Heart left ventricle (tissue), 16 donors: ENCODE results near the gene CADPS2. TPM values are rescaled to one million over a fixed set of nuclear protein-coding genes. Genes with fewer than 3 reads are reported as not detected.

ENCODE experiments used
- ATAC-seq, 4 donors: fragments of 200-7000 bp; cut with Tn5 transposase; one replicate each; pipeline ENCODE4 v1.9.1; 2020 to 2022; ENCODE audit warnings: moderate library complexity in 4 of 4, mild to moderate bottlenecking in 3 of 4, moderate number of reproducible peaks in 1 of 4
- DNase-seq, 5 donors: peaks; one replicate each; pipeline ENCODE4 v3.0.0-alpha.2; 2020
- H3K27ac ChIP-seq, 12 donors: fragments of 200-600 bp; sonication (generic) in 4 of 12; one replicate each; pipeline versions ENCODE4 v1.5.0 to v1.8.0; 2016 to 2022; ENCODE audit warnings: mild to moderate bottlenecking in 2 of 12
- H3K27me3 ChIP-seq, 9 donors: fragments of 200-600 bp; sonication (generic) in 2 of 9; one replicate each; pipeline versions ENCODE4 v1.5.1 to v1.8.0; 2016 to 2022; ENCODE audit warnings: mild to moderate bottlenecking in 3 of 9
- H3K36me3 ChIP-seq, 9 donors: fragments of 200-600 bp; sonication (generic) in 2 of 9; one replicate each; pipeline versions ENCODE4 v1.5.0 to v1.8.0; 2018 to 2022; ENCODE audit warnings: mild to moderate bottlenecking in 2 of 9
- H3K4me1 ChIP-seq, 12 donors: fragments of 200-600 bp; sonication (generic) in 4 of 12; one replicate each; pipeline versions ENCODE4 v1.5.0 to v1.8.0; 2016 to 2022; ENCODE audit warnings: mild to moderate bottlenecking in 3 of 12
- H3K4me3 ChIP-seq, 12 donors: fragments of 200-600 bp; sonication (generic) in 4 of 12; one replicate each; pipeline versions ENCODE4 v1.5.0 to v1.8.0; 2017 to 2022; ENCODE audit warnings: mild to moderate bottlenecking in 9 of 12, moderate library complexity in 4 of 12
- H3K9me3 ChIP-seq, 12 donors: fragments of 200-600 bp; sonication (generic) in 4 of 12; one replicate each; pipeline versions ENCODE4 v1.5.0 to v1.8.0; 2016 to 2022; ENCODE audit warnings: mild to moderate bottlenecking in 1 of 12
- CTCF ChIP-seq, 12 donors: fragments of 200-600 bp; sonication (generic) in 4 of 12; IDR thresholded peaks; one replicate each; pipeline versions ENCODE4 v1.5.0 to v1.8.0; 2018 to 2022; ENCODE audit warnings: antibody characterized with exemption in 12 of 12, mild to moderate bottlenecking in 5 of 12
- POLR2A ChIP-seq, 2 donors: fragments of 450-650 bp; IDR thresholded peaks; one replicate each; pipeline ENCODE4 v1.6.1; 2017; ENCODE audit warnings: antibody characterized with exemption in 2 of 2, mild to moderate bottlenecking in 2 of 2, moderate library complexity in 2 of 2
- WGBS, 4 donors: extraction: QIAGEN DNeasy Blood & Tissue Kit in 2 of 4; methylation state at CpG; one replicate each; pipeline versions ENCODE4 v1.1.5 to v1.1.7; 2013 to 2018; 5-methylcytosine and 5-hydroxymethylcytosine counted together
- intact Hi-C, 10 donors: fragments of 100-400 bp; cut with DNase I; formaldehyde crosslinking; loops; one replicate each; pipeline versions ENCODE4 v1.11.1 to v1.14.2; 2022
- polyA plus RNA-seq, 2 donors: library from polyadenylated mRNA; stranded (reverse); fragments of 200-250 nt; gene quantifications; one replicate each; pipeline ENCODE4 v1.2.3, GENCODE V29; 2013
- total RNA-seq, 9 donors: library from RNA; depleted of rRNA in 2 of 9; stranded (reverse); fragments of >200 nt in 2 of 9; fragmentation: NEBNext Ultra II Directional in 3 of 9; extraction: Animal tissue kit (Norgen Biotek cat#: 25700) in 3 of 9; gene quantifications; one replicate each; pipeline versions ENCODE4 v1.1.0 to v1.2.4, GENCODE V29; 2016 to 2023
- donor health status: ischemic (EF 13 %, LVEDD 7.1; RV severe dilation, severe dysfunction).
- donor health status: healthy with polysubstance abuse.
- donor health status: DM: no; HTN: yes; CAD: no.
- donor health status: DM: no; HTN: no; CAD: no.
- donor health status: ischemic (EF 25% LVEDD 6.9; RV normal size, moderate dysfunction).
- donor health status: ischemic (EF 25% LVEDD 5.7; RV mildly dilated, moderate dysfunction).
- donor health status: healthy.
- donor health status: DM: yes; HTN: yes; CAD: no.
- donor health status: ischemic (EF 35%, LVEDD 5.7; RV mildly dilated, moderate dysfunction).
- donor health status: nonischemic (EF 11% LVEDD 7.7; RV severe dilation, severe dysfunction).
- donor health status: DM: yes; HTN: yes; CAD: no.
- donor health status: PGD.
- donor health status: ischemic (EF 29% LVEDD 5.4; RV normal size, mild dysfunction).
- donor health status: nonischemic (EF 23%, LVEDD 6.1; RV moderate dilation, normal function).

CADPS2 gene
- total and polyA plus RNA-seq, 11 donors: 6.5 to 29.0 (median 10.3) TPM

GRCh38 chr7:122337011-122337410, 549.2 kb downstream of the CADPS2 start:
- DNase-seq: no peak
- H3K36me3 ChIP-seq: no peaks in the 10 kb centered on the region
- no peak overlapping the region for H3K27ac ChIP-seq
- TF ChIP-seq CTCF (IDR thresholded peaks at IDR 0.05) (no peak), POLR2A (IDR thresholded peaks at IDR 0.05) (no peak)
- no peaks in the 10 kb centered on the region for H3K27me3 ChIP-seq
- H3K9me3 ChIP-seq: no peaks in the 10 kb centered on the region
- no peaks in the 10 kb centered on the region for H3K4me1 ChIP-seq
- intact Hi-C loops: no loop called here
- no peak for ATAC-seq
- 63 to 81% (median 74%) methylated on average over 2 of the region's 2 CpGs for WGBS, 4 donors
- no peak overlapping the region for H3K4me3 ChIP-seq

GRCh38 chr7:122329145-122329802, 557.0 kb downstream of the CADPS2 start:
- Histone ChIP-seq H3K36me3 (peaks cover 0 to 2% (median 0%) of the 10 kb centered on the region in 9 donors), H3K27me3 (no peaks in the 10 kb centered on the region), H3K4me1 (no peaks in the 10 kb centered on the region), H3K9me3 (no peaks in the 10 kb centered on the region), H3K4me3 (no peak overlapping the region), H3K27ac (no peak overlapping the region)
- WGBS, 4 donors: 67 to 79% (median 70%) methylated on average over 8 of the region's 8 CpGs
- no peak for TF ChIP-seq POLR2A (IDR thresholded peaks at IDR 0.05)
- TF ChIP-seq CTCF (IDR thresholded peaks at IDR 0.05): no peak
- ATAC-seq (no peak), DNase-seq (no peak)
- intact Hi-C loops: no loop called here

GRCh38 chr7:122327969-122328368, 558.3 kb downstream of the CADPS2 start:
- no peak for TF ChIP-seq CTCF (IDR thresholded peaks at IDR 0.05)
- TF ChIP-seq POLR2A (IDR thresholded peaks at IDR 0.05): no peak
- H3K27ac ChIP-seq: no peak overlapping the region
- 67 to 80% (median 72%) methylated on average over 3 of the region's 3 CpGs for WGBS, 4 donors
- intact Hi-C loops: no loop called here
- H3K4me3 ChIP-seq: no peak overlapping the region
- H3K36me3 ChIP-seq: peaks cover 0 to 2% (median 0%) of the 10 kb centered on the region in 9 donors
- H3K27me3 ChIP-seq: no peaks in the 10 kb centered on the region
- ATAC-seq (no peak), DNase-seq (no peak)
- no peaks in the 10 kb centered on the region for H3K4me1 ChIP-seq
- H3K9me3 ChIP-seq: no peaks in the 10 kb centered on the region

GRCh38 chr7:122316467-122317388, 569.5 kb downstream of the CADPS2 start:
- DNase-seq (no peak), ATAC-seq (no peak)
- Histone ChIP-seq H3K4me1 (peaks cover 0 to 17% (median 5%) of the 10 kb centered on the region in 12 donors), H3K27ac (no peak overlapping the region), H3K36me3 (no peaks in the 10 kb centered on the region), H3K4me3 (peak overlapping the region in 2 of 12 donors; percentile 3 to 4), H3K9me3 (no peaks in the 10 kb centered on the region), H3K27me3 (peaks cover 43 to 64% (median 57%) of the 10 kb centered on the region in 9 donors)
- WGBS, 4 donors: 5 to 9% (median 7%) methylated on average over 65 to 71 of the region's 71 CpGs
- intact Hi-C loops: no loop called here
- TF ChIP-seq CTCF (IDR thresholded peaks at IDR 0.05) (no peak), POLR2A (IDR thresholded peaks at IDR 0.05) (no peak)
